ENCODE data around the gene SUPT16H. TPM values are rescaled to one million over a fixed set of nuclear protein-coding genes. Genes with fewer than 3 reads are reported as not detected.
A peak's percentile ranks its signal among the peaks of the same experiment; 100 is the strongest.
"Not testable (repeated sequence)": the region's sequence is repeated elsewhere in the genome, so short reads cannot be mapped to it uniquely, and the experiment has no call there.

Gene SUPT16H
- total RNA-seq, 1 donor from 2014 or later = 27.5 TPM

- TF ChIP-seq CTCF (IDR thresholded peaks at IDR 0.05; ENCODE audit: borderline replicate concordance) = no peak
- H3K27me3 ChIP-seq (ENCODE audit: low read depth) = no peaks in the 10 kb centered on the region
- peaks cover 17% of the 10 kb centered on the region for H3K4me1 ChIP-seq
- no peak for DNase-seq
- no peak overlapping the region for H3K4me3 ChIP-seq
- H3K27ac ChIP-seq (replicated peaks) = no peak overlapping the region
- H3K9me3 ChIP-seq (replicated peaks) = no peaks in the 10 kb centered on the region
- intact Hi-C loops (cut with micrococcal nuclease) = no loop called here
- no peaks in the 10 kb centered on the region for H3K36me3 ChIP-seq
Observed at GRCh38 chr14:21309956-21310355, 73.9 kb downstream of the SUPT16H start.

GRCh38 chr14:21309238-21309636 is 74.6 kb downstream of the SUPT16H start:
- no peak for TF ChIP-seq CTCF (IDR thresholded peaks at IDR 0.05; ENCODE audit: borderline replicate concordance)
- intact Hi-C loops (cut with micrococcal nuclease) = no loop called here
- Histone ChIP-seq H3K27ac (replicated peaks) (peak overlapping the region; percentile 79), H3K27me3 (ENCODE audit: low read depth) (no peaks in the 10 kb centered on the region), H3K9me3 (replicated peaks) (no peaks in the 10 kb centered on the region), H3K36me3 (no peaks in the 10 kb centered on the region), H3K4me1 (peaks cover 17% of the 10 kb centered on the region), H3K4me3 (peak overlapping the region; percentile 60)
- DNase-seq = no peak

- intact Hi-C loops (cut with micrococcal nuclease) = no loop called here
- no peak for TF ChIP-seq CTCF (IDR thresholded peaks at IDR 0.05; ENCODE audit: borderline replicate concordance)
- Histone ChIP-seq H3K4me1 (peaks cover 17% of the 10 kb centered on the region), H3K27ac (replicated peaks) (peak overlapping the region; percentile 79), H3K27me3 (ENCODE audit: low read depth) (no peaks in the 10 kb centered on the region), H3K4me3 (peak overlapping the region; percentile 60), H3K36me3 (no peaks in the 10 kb centered on the region), H3K9me3 (replicated peaks) (no peaks in the 10 kb centered on the region)
- peak; percentile 44 for DNase-seq
Observed at GRCh38 chr14:21308479-21309237, 75.2 kb downstream of the SUPT16H start.

GRCh38 chr14:21308132-21308478 is 75.7 kb downstream of the SUPT16H start:
- no peak for DNase-seq
- no peaks in the 10 kb centered on the region for H3K36me3 ChIP-seq
- H3K4me3 ChIP-seq = peak overlapping the region; percentile 60
- H3K4me1 ChIP-seq = peaks cover 17% of the 10 kb centered on the region
- intact Hi-C loops (cut with micrococcal nuclease) = no loop called here
- no peaks in the 10 kb centered on the region for H3K9me3 ChIP-seq (replicated peaks)
- peak overlapping the region; percentile 79 for H3K27ac ChIP-seq (replicated peaks)
- no peak for TF ChIP-seq CTCF (IDR thresholded peaks at IDR 0.05; ENCODE audit: borderline replicate concordance)
- H3K27me3 ChIP-seq (ENCODE audit: low read depth) = peaks cover 4% of the 10 kb centered on the region

GRCh38 chr14:21307637-21308036 is 76.2 kb downstream of the SUPT16H start:
- no peak overlapping the region for H3K4me3 ChIP-seq
- no peaks in the 10 kb centered on the region for H3K36me3 ChIP-seq
- H3K27ac ChIP-seq (replicated peaks) = peak overlapping the region; percentile 79
- peaks cover 4% of the 10 kb centered on the region for H3K27me3 ChIP-seq (ENCODE audit: low read depth)
- TF ChIP-seq CTCF (IDR thresholded peaks at IDR 0.05; ENCODE audit: borderline replicate concordance) = no peak
- intact Hi-C loops (cut with micrococcal nuclease) = no loop called here
- peaks cover 17% of the 10 kb centered on the region for H3K4me1 ChIP-seq
- no peak for DNase-seq
- H3K9me3 ChIP-seq (replicated peaks) = no peaks in the 10 kb centered on the region

GRCh38 chr14:21302836-21303140 is 81.0 kb downstream of the SUPT16H start:
- H3K4me1 ChIP-seq; H3K36me3 ChIP-seq; H3K4me3 ChIP-seq; H3K27ac ChIP-seq (replicated peaks); intact Hi-C loops (cut with micrococcal nuclease); H3K9me3 ChIP-seq (replicated peaks); DNase-seq: not testable (repeated sequence)
- H3K27me3 ChIP-seq (ENCODE audit: low read depth) = peaks cover 40% of the 10 kb centered on the region

Measured in left ventricle myocardium inferior (tissue), 1 donor.